ENCODE measurements around the gene AKR1C3. TPM values are rescaled to one million over a fixed set of nuclear protein-coding genes. Genes with fewer than 3 reads are reported as not detected.
"Not testable (repeated sequence)": the region's sequence is repeated elsewhere in the genome, so short reads cannot be mapped to it uniquely, and the experiment has no call there.

Gene AKR1C3
- total RNA-seq, 1 experiment from 2014 or later = 24.0 TPM

DNA sequence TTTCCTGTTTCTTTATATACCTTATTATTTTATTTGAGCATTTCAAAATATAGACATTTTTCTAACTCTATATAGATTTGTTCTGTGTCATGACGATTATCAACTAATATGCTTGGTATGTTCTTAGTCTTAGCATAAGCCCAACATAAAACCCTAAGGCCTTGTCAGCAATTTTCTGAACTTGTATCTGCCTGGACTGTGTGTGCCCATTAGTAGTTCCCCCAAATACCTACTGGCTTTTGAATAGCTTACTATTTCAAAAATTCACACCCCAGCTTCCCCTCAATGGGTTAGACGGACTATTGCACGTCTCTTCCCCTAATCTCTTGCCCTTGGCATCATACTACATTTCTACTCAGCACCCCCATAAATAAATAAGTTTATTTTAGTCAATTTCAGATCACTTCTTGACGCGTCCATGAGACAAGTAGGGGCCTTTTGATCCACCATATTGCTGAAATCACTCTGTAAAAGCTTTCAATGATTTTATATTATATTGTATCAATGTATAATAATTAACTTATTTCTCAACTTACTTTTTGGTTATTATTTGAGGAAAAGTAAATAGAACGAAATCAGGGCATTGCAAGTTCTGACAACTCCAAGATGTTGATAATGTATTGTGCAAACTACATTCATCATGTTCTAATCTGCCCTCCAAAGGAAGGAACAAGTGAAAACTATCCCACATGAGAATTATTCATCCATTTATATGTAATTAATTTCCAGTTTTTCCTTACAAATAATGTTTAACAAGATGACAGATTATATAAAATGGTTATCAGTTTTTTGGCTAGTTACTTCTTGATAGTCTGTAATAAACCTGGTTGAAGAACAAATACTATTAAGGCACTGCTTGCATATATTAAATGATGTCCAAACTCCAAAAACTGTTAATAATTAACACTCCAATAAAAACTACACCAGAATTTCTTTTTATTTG, 1.1 kb upstream of the AKR1C3 start:
- ChIA-PET POLR2A (ENCODE audit: unreplicated experiment) (interaction anchor here (0.6 kb wide), 1 partner anchor 84 kb away, joined by 3 read pairs; no protein-coding TSS in a partner anchor), CTCF (no interaction called here)
- Histone ChIP-seq H3K4me2 (ENCODE audit: low read length) (peak overlapping the region; percentile 72), H3K9ac (ENCODE audit: low read length) (no peak overlapping the region), H3K27me3 (ENCODE audit: low read length) (no peaks in the 10 kb centered on the region), H3K9me2 (replicated peaks; ENCODE audit: low read length) (no peaks in the 10 kb centered on the region), H3K4me1 (ENCODE audit: insufficient read depth, low read length) (no peaks in the 10 kb centered on the region), H3K36me3 (ENCODE audit: low read depth, low read length) (no peaks in the 10 kb centered on the region; the same call in 1 of the 2 replicates), H3K79me2 (ENCODE audit: low read length) (no peaks in the 10 kb centered on the region), H3K27ac (ENCODE audit: low read length) (no peak overlapping the region), H3F3A (ENCODE audit: low read length, unreplicated experiment) (no peaks in the 10 kb centered on the region), H4K20me1 (ENCODE audit: low read length) (no peaks in the 10 kb centered on the region), H3K4me3 (ENCODE audit: low read length) (peak overlapping the region; percentile 47; the same call in 1 of the 2 replicates), H3K9me3 (ENCODE audit: low read length) (no peaks in the 10 kb centered on the region), H2AFZ (ENCODE audit: low read length) (no peak overlapping the region)
- intact Hi-C loops (cut with micrococcal nuclease) = loop anchor here (5.0 kb wide), 1 partner anchor 289 kb away; no protein-coding TSS in a partner anchor
- ATAC-seq (no peak), DNase-seq (no peak)
- TF ChIP-seq EZH2 (IDR thresholded peaks at IDR 0.05; ENCODE audit: low read length, unreplicated experiment) (no peak), EZH2phosphoT487 (IDR thresholded peaks at IDR 0.05; ENCODE audit: borderline replicate concordance, low read length) (no peak)
- TF ChIP-seq, protein P1, sequence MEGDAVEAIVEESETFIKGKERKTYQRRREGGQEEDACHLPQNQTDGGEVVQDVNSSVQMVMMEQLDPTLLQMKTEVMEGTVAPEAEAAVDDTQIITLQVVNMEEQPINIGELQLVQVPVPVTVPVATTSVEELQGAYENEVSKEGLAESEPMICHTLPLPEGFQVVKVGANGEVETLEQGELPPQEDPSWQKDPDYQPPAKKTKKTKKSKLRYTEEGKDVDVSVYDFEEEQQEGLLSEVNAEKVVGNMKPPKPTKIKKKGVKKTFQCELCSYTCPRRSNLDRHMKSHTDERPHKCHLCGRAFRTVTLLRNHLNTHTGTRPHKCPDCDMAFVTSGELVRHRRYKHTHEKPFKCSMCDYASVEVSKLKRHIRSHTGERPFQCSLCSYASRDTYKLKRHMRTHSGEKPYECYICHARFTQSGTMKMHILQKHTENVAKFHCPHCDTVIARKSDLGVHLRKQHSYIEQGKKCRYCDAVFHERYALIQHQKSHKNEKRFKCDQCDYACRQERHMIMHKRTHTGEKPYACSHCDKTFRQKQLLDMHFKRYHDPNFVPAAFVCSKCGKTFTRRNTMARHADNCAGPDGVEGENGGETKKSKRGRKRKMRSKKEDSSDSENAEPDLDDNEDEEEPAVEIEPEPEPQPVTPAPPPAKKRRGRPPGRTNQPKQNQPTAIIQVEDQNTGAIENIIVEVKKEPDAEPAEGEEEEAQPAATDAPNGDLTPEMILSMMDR (conservative IDR thresholded peaks at IDR 0.05; ENCODE audit: low read depth, low read length) = no peak
- no TSS peak for BruUV-seq (replicated peaks)

GRCh38 chr10:5095687-5096086, 1.5 kb downstream of the AKR1C3 start:
- H3K4me2 ChIP-seq (ENCODE audit: low read length) = peak overlapping the region; percentile 91; the same call in 1 of the 2 replicates
- no peaks in the 10 kb centered on the region for H3K79me2 ChIP-seq (ENCODE audit: low read length)
- no peaks in the 10 kb centered on the region for H3F3A ChIP-seq (ENCODE audit: low read length, unreplicated experiment)
- no peak overlapping the region; the same call in 1 of the 2 replicates for H3K4me3 ChIP-seq (ENCODE audit: low read length)
- H3K36me3 ChIP-seq (ENCODE audit: low read depth, low read length) = no peaks in the 10 kb centered on the region; the same call in 1 of the 2 replicates
- DNase-seq (no peak), ATAC-seq (no peak)
- intact Hi-C loops (cut with micrococcal nuclease) = loop anchor here (2.0 kb wide), 1 partner anchor 77 kb away; no protein-coding TSS in a partner anchor
- POLR2A ChIA-PET (ENCODE audit: unreplicated experiment) = no interaction called here
- TF ChIP-seq EZH2 (IDR thresholded peaks at IDR 0.05; ENCODE audit: low read length, unreplicated experiment) (no peak), EZH2phosphoT487 (IDR thresholded peaks at IDR 0.05; ENCODE audit: borderline replicate concordance, low read length) (no peak)
- TF ChIP-seq, protein P1 (conservative IDR thresholded peaks at IDR 0.05; ENCODE audit: low read depth, low read length) = no peak
- CTCF ChIA-PET = no interaction called here
- no TSS peak for BruUV-seq (replicated peaks)
- H3K27ac ChIP-seq (ENCODE audit: low read length) = no peak overlapping the region
- no peaks in the 10 kb centered on the region for H3K4me1 ChIP-seq (ENCODE audit: insufficient read depth, low read length)
- H2AFZ ChIP-seq (ENCODE audit: low read length) = no peak overlapping the region
- no peaks in the 10 kb centered on the region for H3K9me2 ChIP-seq (replicated peaks; ENCODE audit: low read length)
- H4K20me1 ChIP-seq (ENCODE audit: low read length) = no peaks in the 10 kb centered on the region
- no peak overlapping the region for H3K9ac ChIP-seq (ENCODE audit: low read length)
- H3K9me3 ChIP-seq (ENCODE audit: low read length) = no peaks in the 10 kb centered on the region
- no peaks in the 10 kb centered on the region for H3K27me3 ChIP-seq (ENCODE audit: low read length)

GRCh38 chr10:5096108-5096507, 1.9 kb downstream of the AKR1C3 start:
- ChIA-PET POLR2A (ENCODE audit: unreplicated experiment) (no interaction called here), CTCF (no interaction called here)
- H3K36me3 ChIP-seq (ENCODE audit: low read depth, low read length) = no peaks in the 10 kb centered on the region; the same call in 1 of the 2 replicates
- H3K9ac ChIP-seq (ENCODE audit: low read length) = no peak overlapping the region
- no peak overlapping the region for H3K4me3 ChIP-seq (ENCODE audit: low read length)
- no peaks in the 10 kb centered on the region for H3F3A ChIP-seq (ENCODE audit: low read length, unreplicated experiment)
- no peaks in the 10 kb centered on the region for H3K4me1 ChIP-seq (ENCODE audit: insufficient read depth, low read length)
- intact Hi-C loops (cut with micrococcal nuclease) = no loop called here
- no peaks in the 10 kb centered on the region for H3K79me2 ChIP-seq (ENCODE audit: low read length)
- TF ChIP-seq, protein P1 (conservative IDR thresholded peaks at IDR 0.05; ENCODE audit: low read depth, low read length) = no peak
- no peak for TF ChIP-seq EZH2 (IDR thresholded peaks at IDR 0.05; ENCODE audit: low read length, unreplicated experiment)
- TF ChIP-seq EZH2phosphoT487 (IDR thresholded peaks at IDR 0.05; ENCODE audit: borderline replicate concordance, low read length) = no peak
- H3K4me2 ChIP-seq (ENCODE audit: low read length) = no peak overlapping the region
- no peaks in the 10 kb centered on the region for H3K9me3 ChIP-seq (ENCODE audit: low read length)
- H3K27me3 ChIP-seq (ENCODE audit: low read length) = no peaks in the 10 kb centered on the region
- ATAC-seq (no peak), DNase-seq (no peak)
- H3K27ac ChIP-seq (ENCODE audit: low read length) = no peak overlapping the region
- H4K20me1 ChIP-seq (ENCODE audit: low read length) = no peaks in the 10 kb centered on the region
- H3K9me2 ChIP-seq (replicated peaks; ENCODE audit: low read length) = no peaks in the 10 kb centered on the region
- H2AFZ ChIP-seq (ENCODE audit: low read length) = no peak overlapping the region
- no TSS peak for BruUV-seq (replicated peaks)

DNA sequence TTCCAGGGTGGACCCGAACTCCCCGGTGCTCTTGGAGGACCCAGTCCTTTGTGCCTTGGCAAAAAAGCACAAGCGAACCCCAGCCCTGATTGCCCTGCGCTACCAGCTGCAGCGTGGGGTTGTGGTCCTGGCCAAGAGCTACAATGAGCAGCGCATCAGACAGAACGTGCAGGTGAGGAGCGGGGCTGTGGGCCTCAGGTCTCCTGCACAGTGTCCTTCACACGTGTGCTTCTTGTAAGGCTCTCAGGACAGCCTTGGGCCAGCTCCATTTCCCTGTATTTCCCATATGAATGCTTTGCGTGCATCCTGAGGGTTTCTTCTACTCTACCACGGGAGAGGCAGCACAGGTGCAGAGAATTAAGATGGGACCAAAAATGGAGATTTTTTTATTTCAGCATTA, 8.3 kb downstream of the AKR1C3 start:
- ATAC-seq; H4K20me1 ChIP-seq (ENCODE audit: low read length); H3K9me2 ChIP-seq (replicated peaks; ENCODE audit: low read length); H3K79me2 ChIP-seq (ENCODE audit: low read length); POLR2A ChIA-PET (ENCODE audit: unreplicated experiment); H3K9ac ChIP-seq (ENCODE audit: low read length); H3K9me3 ChIP-seq (ENCODE audit: low read length); H3K27ac ChIP-seq (ENCODE audit: low read length); H3K4me2 ChIP-seq (ENCODE audit: low read length); H3K4me3 ChIP-seq (ENCODE audit: low read length); H3K36me3 ChIP-seq (ENCODE audit: low read depth, low read length); H3K4me1 ChIP-seq (ENCODE audit: insufficient read depth, low read length); H2AFZ ChIP-seq (ENCODE audit: low read length); CTCF ChIA-PET; H3F3A ChIP-seq (ENCODE audit: low read length, unreplicated experiment); H3K27me3 ChIP-seq (ENCODE audit: low read length); BruUV-seq (replicated peaks); intact Hi-C loops (cut with micrococcal nuclease); DNase-seq: not testable (repeated sequence)
